Calu3 (cell line): ENCODE data around the gene ADGRL2. TPM values are rescaled to one million over a fixed set of nuclear protein-coding genes. Genes with fewer than 3 reads are reported as not detected.
"Not testable (repeated sequence)": the region's sequence is repeated elsewhere in the genome, so short reads cannot be mapped to it uniquely, and the experiment has no call there.

Experiments
- BruUV-seq: library from RNA; stranded (reverse); fragments of 400-500 nt; replicated peaks from 2 replicates; lab custom pipeline; 2021; lab: Mats Ljungman, UMichigan
- CTCF ChIA-PET: fragments of 300-600 bp; sonication (Branson Sonifier 250); formaldehyde crosslinking; loops from one replicate; lab custom pipeline; 2022; ENCODE audit warnings: antibody characterized with exemption; lab: Charles Lee
- DNase-seq: peaks from one replicate; pipeline ENCODE4 v3.0.0; 2022
- H3K27ac Mint-ChIP-seq: one replicate; pipeline ENCODE4 v1.8.0; 2022; ENCODE audit warnings: mixed read lengths; ENCODE audit not compliant: unreplicated experiment
- H3K27me3 Mint-ChIP-seq: one replicate; pipeline ENCODE4 v1.8.0; 2022; ENCODE audit warnings: mixed read lengths; ENCODE audit not compliant: unreplicated experiment
- H3K36me3 Mint-ChIP-seq: one replicate; pipeline ENCODE4 v1.8.0; 2022; ENCODE audit warnings: mild to moderate bottlenecking, moderate library complexity, mixed read lengths; ENCODE audit not compliant: insufficient read depth, unreplicated experiment
- H3K4me1 Mint-ChIP-seq: one replicate; pipeline ENCODE4 v1.8.0; 2022; ENCODE audit warnings: mild to moderate bottlenecking, low read depth, mixed read lengths; ENCODE audit not compliant: unreplicated experiment
- H3K4me3 Mint-ChIP-seq: one replicate; pipeline ENCODE4 v1.8.0; 2022; ENCODE audit warnings: mild to moderate bottlenecking, low read depth, moderate library complexity, mixed read lengths; ENCODE audit not compliant: unreplicated experiment
- H3K9me3 Mint-ChIP-seq: one replicate; pipeline ENCODE4 v1.8.0; 2022; ENCODE audit warnings: low read depth, mixed read lengths; ENCODE audit not compliant: unreplicated experiment
- CTCF ChIP-seq: fragments of 200-600 bp; IDR thresholded peaks from one replicate; pipeline ENCODE4 v1.8.0; 2022; ENCODE audit warnings: antibody characterized with exemption; ENCODE audit not compliant: unreplicated experiment
- intact Hi-C: fragments of 100-400 bp; cut with micrococcal nuclease; formaldehyde crosslinking; loops from one replicate; pipeline ENCODE4 v1.10.0; 2022; ENCODE audit not compliant: unreplicated experiment
- total RNA-seq: library from RNA; stranded (reverse); gene quantifications from 2 replicates; pipeline ENCODE4 v1.2.3, GENCODE V29; 2022

The ADGRL2 gene
- total RNA-seq, 1 experiment from 2014 or later, result 72.3 TPM

GRCh38 chr1:81877940-81878339 lies 77.2 kb downstream of the ADGRL2 start:
- TF ChIP-seq CTCF, result no peak
- no peaks in the 10 kb centered on the region for H3K9me3 Mint-ChIP-seq
- peaks cover 8% of the 10 kb centered on the region for H3K36me3 Mint-ChIP-seq
- no peaks in the 10 kb centered on the region for H3K27me3 Mint-ChIP-seq
- no TSS peak for BruUV-seq
- H3K4me1 Mint-ChIP-seq, result peaks cover 50% of the 10 kb centered on the region
- H3K27ac Mint-ChIP-seq, result no peak overlapping the region
- no peak overlapping the region for H3K4me3 Mint-ChIP-seq
- no peak for DNase-seq
- CTCF ChIA-PET, result interaction anchor here (0.5 to 1.1 kb wide), 3 partner anchors 13 to 83 kb away, joined by 3 to 6 read pairs (median 3); no protein-coding TSS in a partner anchor
- intact Hi-C loops, result loop anchor here (5.0 kb wide), 1 partner anchor 34 kb away; no protein-coding TSS in a partner anchor

- H3K27me3 Mint-ChIP-seq, result no peaks in the 10 kb centered on the region
- H3K36me3 Mint-ChIP-seq, result peaks cover 8% of the 10 kb centered on the region
- intact Hi-C loops, result loop anchor here (5.0 kb wide), 1 partner anchor 34 kb away; no protein-coding TSS in a partner anchor
- DNase-seq, result no peak
- no TSS peak for BruUV-seq
- CTCF ChIA-PET, result no interaction called here
- H3K9me3 Mint-ChIP-seq, result no peaks in the 10 kb centered on the region
- no peak overlapping the region for H3K27ac Mint-ChIP-seq
- no peak overlapping the region for H3K4me3 Mint-ChIP-seq
- TF ChIP-seq CTCF, result no peak
- H3K4me1 Mint-ChIP-seq, result peaks cover 50% of the 10 kb centered on the region
Observed at GRCh38 chr1:81878538-81878937, 77.8 kb downstream of the ADGRL2 start.

- TF ChIP-seq CTCF, result no peak
- no peak for DNase-seq
- CTCF ChIA-PET, result no interaction called here
- Mint-ChIP-seq H3K4me1 (peaks cover 33% of the 10 kb centered on the region), H3K27me3 (no peaks in the 10 kb centered on the region), H3K9me3 (no peaks in the 10 kb centered on the region), H3K27ac (no peak overlapping the region), H3K4me3 (no peak overlapping the region), H3K36me3 (peaks cover 8% of the 10 kb centered on the region)
- BruUV-seq, result no TSS peak
- intact Hi-C loops, result no loop called here
Observed at GRCh38 chr1:81880781-81881180, 80.0 kb downstream of the ADGRL2 start.

GRCh38 chr1:81885291-81885690 lies 84.6 kb downstream of the ADGRL2 start:
- H3K9me3 Mint-ChIP-seq, result no peaks in the 10 kb centered on the region
- no peaks in the 10 kb centered on the region for H3K27me3 Mint-ChIP-seq
- no peak for TF ChIP-seq CTCF
- intact Hi-C loops, result no loop called here
- no TSS peak for BruUV-seq
- peaks cover 8% of the 10 kb centered on the region for H3K36me3 Mint-ChIP-seq
- H3K27ac Mint-ChIP-seq, result no peak overlapping the region
- CTCF ChIA-PET, result no interaction called here
- no peak overlapping the region for H3K4me3 Mint-ChIP-seq
- no peak for DNase-seq
- H3K4me1 Mint-ChIP-seq, result peaks cover 20% of the 10 kb centered on the region

GRCh38 chr1:81886292-81886691 lies 85.6 kb downstream of the ADGRL2 start:
- H3K9me3 Mint-ChIP-seq, intact Hi-C loops, BruUV-seq, DNase-seq, H3K27me3 Mint-ChIP-seq, CTCF ChIA-PET, H3K27ac Mint-ChIP-seq, H3K4me3 Mint-ChIP-seq, H3K4me1 Mint-ChIP-seq, H3K36me3 Mint-ChIP-seq: not testable (repeated sequence)
